ENCODE measurements around the gene MVB12A.

GRCh38 chr19:17404621-17405249 lies 15.1 kb upstream of the MVB12A start:
- TF ChIP-seq MXI1 (IDR thresholded peaks at IDR 0.05; ENCODE audit: borderline replicate concordance, low read depth, low read length) (no peak), CTCF (conservative IDR thresholded peaks at IDR 0.05; ENCODE audit: low read depth, low read length) (no peak), POLR2A (IDR thresholded peaks at IDR 0.05; ENCODE audit: low read depth, low read length) (no peak), FOS (IDR thresholded peaks at IDR 0.05; ENCODE audit: low read depth, low read length) (no peak)
